NCI-H2107 treated with DMSO at 0.1 percent for 48 hours (cell line): ENCODE data around the gene AQR.
"Not testable (repeated sequence)": the region's sequence is repeated elsewhere in the genome, so short reads cannot be mapped to it uniquely, and the experiment has no call there.

Source experiments
- DNase-seq: peaks from one replicate; lab custom pipeline; 2025; ENCODE audit not compliant: unreplicated experiment; lab: John Stamatoyannopoulos, UW

The AQR gene

GRCh38 chr15:34820110-34820509, 149.4 kb downstream of the AQR start:
- DNase-seq, result no peak

GRCh38 chr15:34818526-34818925, 151.0 kb downstream of the AQR start:
- no peak for DNase-seq

DNA sequence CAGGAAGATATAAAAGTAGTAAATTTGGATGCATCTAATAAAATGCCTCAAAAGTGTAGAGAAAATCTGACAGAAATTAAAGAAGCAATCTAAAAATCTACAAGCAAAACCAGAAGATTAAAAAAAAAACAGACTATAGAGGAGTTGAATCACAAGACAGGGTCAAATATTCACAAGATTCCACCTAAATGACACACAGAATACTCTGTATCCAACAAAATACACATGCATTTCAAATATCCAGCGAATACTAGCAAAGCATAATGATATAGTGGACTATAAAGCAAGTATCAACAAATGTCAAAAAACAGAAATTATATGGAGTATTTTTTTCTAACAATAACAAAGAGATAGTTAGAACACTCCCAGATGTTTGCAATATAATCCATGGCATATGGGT, 153.7 kb downstream of the AQR start:
- no peak for DNase-seq

DNA sequence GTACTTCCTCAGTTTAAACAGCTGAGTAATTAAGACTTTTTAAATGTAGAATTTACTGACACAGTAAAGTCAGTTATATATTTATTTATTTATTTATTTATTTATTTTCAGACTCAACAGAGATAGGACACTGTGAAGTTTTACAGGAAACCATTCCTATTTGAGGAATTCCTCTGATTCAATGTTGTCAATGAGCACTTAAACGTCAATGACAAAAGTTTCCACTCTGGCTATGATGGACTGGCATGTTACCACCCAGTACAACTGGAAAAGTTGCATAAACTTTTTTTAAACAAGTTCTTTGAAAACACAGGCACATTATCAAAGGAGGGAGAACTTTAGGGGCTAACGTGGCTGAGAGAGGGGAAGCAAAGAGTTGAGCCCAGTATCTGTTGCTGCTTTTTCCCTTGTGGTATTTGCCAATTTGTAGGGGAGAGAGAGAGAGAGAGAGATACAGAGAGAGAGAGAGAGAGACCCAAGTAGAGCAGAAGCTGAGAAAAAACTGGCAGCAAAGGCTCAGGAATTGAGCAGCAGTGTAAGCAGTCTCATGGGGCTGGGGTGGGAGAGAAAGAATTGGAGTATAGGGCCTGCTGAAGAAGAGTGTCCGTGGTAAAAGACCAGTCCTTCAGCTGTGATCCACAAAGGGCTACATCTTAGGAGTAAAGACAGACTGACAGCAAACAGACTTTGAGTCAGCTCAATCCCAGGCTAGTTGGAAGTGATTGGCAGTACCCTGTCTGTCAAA, 155.9 kb downstream of the AQR start:
- no peak for DNase-seq

DNA sequence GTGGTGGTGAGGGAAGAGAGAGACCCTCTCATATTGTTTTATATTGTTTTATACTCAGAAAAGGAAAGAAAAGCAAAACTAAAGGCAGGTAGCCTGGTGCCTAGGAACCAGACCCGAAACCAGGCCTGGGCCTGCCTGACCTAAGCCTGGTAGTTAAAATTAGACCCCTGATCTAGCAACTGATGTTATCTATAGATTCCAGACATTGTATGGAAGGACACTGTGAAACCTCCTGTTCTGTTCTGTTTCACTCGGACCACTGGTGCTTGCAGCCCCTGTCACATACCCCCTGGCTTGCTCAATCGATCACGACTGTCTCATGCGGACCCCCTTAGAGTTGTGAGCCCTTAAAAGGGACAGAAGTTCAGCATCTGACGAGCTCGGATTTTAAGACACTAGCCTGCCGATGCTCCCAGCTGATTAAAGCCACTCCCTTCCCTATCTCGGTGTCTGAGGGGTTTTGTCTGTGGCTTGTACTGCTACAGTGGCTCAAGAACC, 156.6 kb downstream of the AQR start:
- DNase-seq, result not testable (repeated sequence)

- DNase-seq, result no peak
Observed at GRCh38 chr15:34812369-34812768, 157.2 kb downstream of the AQR start.

- DNase-seq, result no peak
Observed at GRCh38 chr15:34810443-34811129, 159.0 kb downstream of the AQR start.

GRCh38 chr15:34809186-34809585, 160.4 kb downstream of the AQR start:
- no peak for DNase-seq

DNA sequence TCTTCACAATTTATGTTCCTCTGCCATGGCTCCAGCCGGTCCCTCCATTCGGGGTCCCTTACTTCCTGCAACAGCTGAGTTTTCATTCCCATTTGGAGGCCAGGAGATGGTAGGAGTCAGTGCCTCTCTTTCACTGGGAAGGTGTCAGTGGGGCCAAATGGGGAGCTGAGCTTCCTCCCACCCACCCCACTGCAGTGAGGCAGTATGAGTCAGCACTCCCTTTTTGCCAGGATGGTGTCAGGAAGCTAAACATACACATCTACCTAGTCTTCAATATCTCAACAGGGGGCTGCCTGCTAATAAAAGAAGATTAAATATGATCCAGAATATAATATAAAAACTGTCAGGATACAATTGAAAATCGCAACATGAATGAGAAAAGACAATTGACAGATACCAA, 161.5 kb downstream of the AQR start:
- DNase-seq, result no peak

DNA sequence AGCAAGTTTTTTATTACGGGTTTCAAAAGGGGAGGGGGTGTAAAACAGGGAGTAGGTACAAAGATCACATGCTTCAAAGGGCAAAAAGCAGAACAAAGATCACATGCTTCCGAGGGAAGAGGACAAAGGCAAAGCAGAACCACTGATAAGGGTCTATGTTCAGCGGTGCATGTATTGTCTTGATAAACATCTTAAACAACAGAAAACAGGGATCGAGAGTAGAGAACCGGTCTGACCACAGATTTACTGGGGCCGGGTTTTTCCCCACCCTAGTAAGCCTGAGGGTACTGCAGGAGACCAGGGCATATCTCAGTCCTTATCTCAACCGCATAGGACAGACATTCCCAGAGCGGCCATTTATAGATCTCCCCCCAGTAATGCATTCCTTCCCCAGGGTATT, 162.3 kb downstream of the AQR start:
- not testable (repeated sequence) for DNase-seq

DNA sequence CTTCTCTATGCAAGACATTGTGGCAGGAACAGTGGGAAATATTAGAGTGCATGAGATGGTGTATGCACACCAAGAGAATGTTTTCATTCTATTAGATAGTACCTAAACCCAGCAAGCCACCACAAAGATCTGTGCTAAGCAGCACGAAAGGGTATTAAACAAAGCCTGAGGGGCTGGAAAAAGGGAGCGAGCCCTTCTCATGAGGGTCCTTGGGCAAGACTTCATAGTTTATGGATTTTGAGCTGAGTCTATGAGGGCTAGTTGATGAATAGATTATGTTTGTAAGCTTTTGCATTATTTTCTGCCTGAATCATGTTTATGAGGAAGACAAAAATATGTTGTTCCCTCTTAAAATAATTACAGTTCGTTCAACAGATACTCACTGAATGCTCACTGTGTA, 164.8 kb downstream of the AQR start:
- no peak for DNase-seq

- no peak for DNase-seq
Observed at GRCh38 chr15:34804113-34804512, 165.4 kb downstream of the AQR start.

- no peak for DNase-seq
Observed at GRCh38 chr15:34802803-34803750, 166.5 kb downstream of the AQR start.

DNA sequence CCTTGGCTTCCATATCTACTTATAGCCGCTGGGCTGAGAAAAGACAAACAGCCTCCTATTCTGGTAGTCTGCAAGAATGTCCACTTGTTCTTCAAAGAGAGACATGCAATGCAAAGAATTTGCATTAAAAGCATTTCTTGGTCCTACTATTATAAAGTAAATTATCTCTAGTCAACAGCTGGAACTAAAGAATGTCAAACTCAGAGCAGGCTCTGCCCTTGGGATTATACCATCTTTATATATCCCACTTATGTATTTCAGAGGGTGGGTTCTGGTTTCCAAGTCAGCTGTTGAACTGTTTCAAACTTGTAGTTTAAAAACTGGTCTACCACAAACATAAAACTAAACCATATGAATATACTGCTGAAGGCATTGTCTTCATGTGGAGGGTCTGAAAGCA, 167.2 kb downstream of the AQR start:
- DNase-seq, result no peak
